Measurements from ENCODE around the gene GPC6.
A peak's percentile ranks its signal among the peaks of the same experiment; 100 is the strongest.

Gene GPC6

DNA sequence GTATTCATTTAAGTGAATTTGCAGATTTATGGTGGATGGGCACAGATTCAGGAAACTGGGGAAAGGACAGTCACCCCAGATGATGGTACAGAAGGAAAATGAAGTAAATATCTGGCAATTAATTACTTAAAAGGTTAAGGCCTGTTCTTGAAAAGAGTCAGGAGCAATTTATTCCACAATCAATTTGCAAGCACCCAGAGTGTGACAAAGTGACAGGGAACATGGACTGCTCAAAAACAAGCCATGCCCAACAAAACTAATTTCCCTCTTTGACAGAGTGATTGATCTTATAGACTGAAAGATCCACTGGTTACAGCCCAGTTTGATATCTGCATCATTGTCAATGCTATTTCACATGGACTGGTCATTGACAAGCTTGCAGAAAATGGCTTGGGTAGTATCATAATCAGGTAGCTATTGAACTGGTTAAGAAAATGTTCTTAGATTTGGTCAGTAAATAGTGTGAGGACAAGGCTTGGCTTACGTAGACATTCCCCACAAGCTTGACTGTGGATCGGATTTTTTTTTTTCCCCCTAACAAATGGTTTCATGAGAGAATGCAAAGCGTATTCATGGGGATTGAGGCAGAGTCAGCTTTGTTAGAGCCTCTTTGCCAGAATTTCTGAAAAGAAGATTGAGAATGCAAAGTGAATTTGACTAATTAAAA is 584.6 kb downstream of the GPC6 start:
- Mint-ChIP-seq H3K27ac (no peak overlapping the region), H3K4me3 (no peak overlapping the region), H3K36me3 (no peaks in the 10 kb centered on the region), H3K9me3 (no peaks in the 10 kb centered on the region), H3K4me1 (no peaks in the 10 kb centered on the region)
- DNase-seq (ENCODE audit: low spot score in 2 of 2) = no peak
- no peak for ATAC-seq

DNA sequence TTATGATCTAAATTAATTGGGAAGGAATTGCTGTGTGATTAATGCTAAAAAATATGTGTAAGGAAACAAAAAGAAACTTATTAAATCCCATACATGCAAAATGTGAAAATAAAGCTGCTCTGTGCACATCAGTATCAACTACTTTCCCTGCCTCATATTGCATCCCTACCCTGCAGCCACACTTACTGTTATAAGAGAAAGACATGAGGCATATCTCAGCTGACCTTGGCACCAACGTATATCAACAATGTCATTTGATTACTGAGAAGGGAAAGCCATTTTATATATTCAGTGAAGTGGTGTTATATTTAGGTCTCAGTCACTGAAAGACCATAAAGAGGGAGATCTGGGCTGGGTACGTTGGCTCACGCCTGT is 585.1 kb downstream of the GPC6 start:
- no peak overlapping the region for H3K27ac Mint-ChIP-seq
- H3K36me3 Mint-ChIP-seq = no peaks in the 10 kb centered on the region
- no peaks in the 10 kb centered on the region for H3K4me1 Mint-ChIP-seq
- H3K9me3 Mint-ChIP-seq = no peaks in the 10 kb centered on the region
- DNase-seq (ENCODE audit: low spot score in 2 of 2) (no peak), ATAC-seq (no peak)
- no peak overlapping the region for H3K4me3 Mint-ChIP-seq

GRCh38 chr13:93814658-93815057 is 588.1 kb downstream of the GPC6 start:
- H3K9me3 Mint-ChIP-seq = no peaks in the 10 kb centered on the region
- ATAC-seq (no peak), DNase-seq (ENCODE audit: low spot score in 2 of 2) (no peak)
- H3K36me3 Mint-ChIP-seq = no peaks in the 10 kb centered on the region
- no peak overlapping the region for H3K27ac Mint-ChIP-seq
- no peaks in the 10 kb centered on the region for H3K4me1 Mint-ChIP-seq
- no peak overlapping the region for H3K4me3 Mint-ChIP-seq

DNA sequence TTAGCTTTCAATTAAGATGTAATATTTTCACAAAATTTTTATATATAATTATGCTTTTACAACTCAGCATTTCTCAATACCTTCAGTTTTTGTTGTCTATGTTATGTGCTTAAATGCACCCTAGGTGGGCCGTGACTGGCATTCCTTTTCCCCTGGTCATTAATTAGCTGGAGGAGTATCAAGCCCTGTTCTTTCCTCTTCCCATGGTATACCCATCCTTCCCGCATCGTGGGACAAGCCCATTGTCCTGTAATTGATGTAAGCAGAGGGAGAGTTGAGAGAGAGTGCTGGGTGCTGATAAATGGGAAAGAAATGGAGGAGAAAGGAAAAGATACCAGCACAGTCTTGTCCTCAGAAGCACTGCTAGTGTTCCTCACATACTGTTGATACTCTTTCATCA is 591.7 kb downstream of the GPC6 start:
- H3K4me3 Mint-ChIP-seq = no peak overlapping the region
- DNase-seq (ENCODE audit: low spot score in 2 of 2) (no peak), ATAC-seq (no peak)
- no peaks in the 10 kb centered on the region for H3K36me3 Mint-ChIP-seq
- no peaks in the 10 kb centered on the region for H3K9me3 Mint-ChIP-seq
- H3K27ac Mint-ChIP-seq = no peak overlapping the region
- H3K4me1 Mint-ChIP-seq = no peaks in the 10 kb centered on the region

GRCh38 chr13:93819331-93819890 is 592.8 kb downstream of the GPC6 start:
- no peaks in the 10 kb centered on the region for H3K36me3 Mint-ChIP-seq
- no peak for ATAC-seq

DNA sequence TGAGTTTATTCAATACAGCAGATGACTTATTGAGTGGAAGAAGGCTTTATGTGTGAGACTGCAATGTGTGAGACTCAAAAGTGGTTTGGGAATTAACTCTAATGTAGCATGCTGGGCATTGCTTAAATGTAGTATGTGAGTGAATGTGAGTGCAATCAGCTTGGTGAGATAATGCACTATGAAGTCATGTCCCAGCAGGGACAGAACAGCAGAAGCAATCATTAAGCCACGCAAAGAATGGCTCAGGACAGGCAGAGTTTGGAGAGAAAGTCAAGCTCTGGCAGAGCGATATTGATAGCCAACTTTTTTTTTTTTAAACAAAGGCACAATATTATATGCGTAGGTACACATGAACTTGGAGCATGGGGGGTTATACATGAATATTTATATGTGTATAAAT is 597.7 kb downstream of the GPC6 start:
- Mint-ChIP-seq H3K4me3 (no peak overlapping the region), H3K27ac (no peak overlapping the region), H3K36me3 (no peaks in the 10 kb centered on the region), H3K4me1 (no peaks in the 10 kb centered on the region), H3K9me3 (no peaks in the 10 kb centered on the region)
- ATAC-seq = no peak
- no peak for DNase-seq (ENCODE audit: low spot score in 2 of 2)

More at GRCh38 chr13:93819331-93819890, 592.8 kb downstream of the GPC6 start:
- DNase-seq (ENCODE audit: low spot score in 2 of 2) = no peak
- no peaks in the 10 kb centered on the region for H3K9me3 Mint-ChIP-seq
- no peak overlapping the region for H3K27ac Mint-ChIP-seq
- H3K4me1 Mint-ChIP-seq = no peaks in the 10 kb centered on the region
- H3K4me3 Mint-ChIP-seq = no peak overlapping the region

DNA sequence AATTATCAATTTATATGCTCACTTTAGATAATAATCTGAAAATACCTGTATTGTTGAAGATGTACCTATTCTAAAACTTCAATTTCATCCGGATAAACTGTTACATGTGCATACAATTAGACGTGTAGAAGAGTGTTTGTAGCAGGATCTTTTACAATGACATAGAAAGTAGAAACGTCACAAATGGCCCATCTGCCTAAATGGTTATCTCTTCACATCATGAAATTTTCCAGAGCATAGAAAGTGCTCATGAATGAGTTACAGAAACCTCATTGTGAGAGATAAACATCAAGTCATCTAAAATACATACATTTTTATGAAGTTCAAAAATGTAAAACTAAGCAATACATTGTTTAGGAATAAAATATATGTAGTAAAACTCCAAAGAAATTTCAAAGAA is 607.4 kb downstream of the GPC6 start:
- no peak overlapping the region for H3K27ac Mint-ChIP-seq
- H3K36me3 Mint-ChIP-seq = no peaks in the 10 kb centered on the region
- no peaks in the 10 kb centered on the region for H3K9me3 Mint-ChIP-seq
- DNase-seq (ENCODE audit: low spot score in 2 of 2) (no peak), ATAC-seq (no peak)
- H3K4me1 Mint-ChIP-seq = no peaks in the 10 kb centered on the region
- no peak overlapping the region for H3K4me3 Mint-ChIP-seq

DNA sequence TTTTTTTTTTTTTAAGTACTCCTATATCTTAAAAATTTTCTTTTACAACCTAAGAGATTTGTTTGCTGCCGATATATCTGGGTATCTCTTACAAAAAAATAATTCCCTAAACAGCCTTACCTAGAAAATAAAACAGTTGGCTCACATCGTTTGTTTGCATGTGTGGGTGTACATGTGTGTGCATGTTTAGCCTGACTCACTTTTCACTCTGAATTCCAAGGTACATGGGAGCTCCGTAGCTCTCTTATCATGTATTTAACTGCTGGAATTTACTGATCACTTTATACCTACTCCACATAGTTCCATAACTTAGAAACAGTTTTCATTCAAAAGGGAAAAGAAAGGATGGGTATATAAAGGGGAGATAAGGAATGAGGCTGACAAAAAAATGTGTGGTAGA is 616.5 kb downstream of the GPC6 start:
- no peaks in the 10 kb centered on the region for H3K9me3 Mint-ChIP-seq
- ATAC-seq = no peak

DNA sequence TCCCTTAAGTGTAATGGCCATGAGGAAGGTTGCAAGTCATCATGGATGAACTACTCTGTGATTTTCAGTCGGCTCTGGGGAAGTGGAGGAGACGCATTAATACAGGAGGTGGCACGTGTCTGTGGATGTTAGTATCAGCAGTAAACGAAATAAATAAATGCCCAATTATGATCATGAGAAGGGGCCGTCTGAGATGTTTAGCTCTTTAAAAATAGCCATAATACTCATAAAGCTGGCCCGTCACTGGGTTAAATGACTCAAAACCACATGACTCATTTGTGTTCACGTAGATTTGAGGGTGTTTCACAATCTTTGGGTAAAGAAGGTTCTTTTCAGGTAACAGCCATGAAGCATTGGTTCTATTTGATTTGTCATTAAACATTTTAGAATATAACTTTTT is 620.6 kb downstream of the GPC6 start:
- Mint-ChIP-seq H3K4me3 (no peak overlapping the region), H3K9me3 (peaks cover 3% of the 10 kb centered on the region), H3K36me3 (no peaks in the 10 kb centered on the region), H3K27ac (no peak overlapping the region), H3K4me1 (peaks cover 18% of the 10 kb centered on the region)
- peak; percentile 94 for ATAC-seq
- DNase-seq (ENCODE audit: low spot score in 2 of 2) = no peak

More for the DNA sequence above, 616.5 kb downstream of the GPC6 start:
- no peak for DNase-seq (ENCODE audit: low spot score in 2 of 2)
- H3K4me1 Mint-ChIP-seq = peaks cover 9% of the 10 kb centered on the region
- no peak overlapping the region for H3K4me3 Mint-ChIP-seq
- no peaks in the 10 kb centered on the region for H3K36me3 Mint-ChIP-seq
- H3K27ac Mint-ChIP-seq = no peak overlapping the region

- H3K9me3 Mint-ChIP-seq = peaks cover 3% of the 10 kb centered on the region
- ATAC-seq (peak; percentile 47), DNase-seq (ENCODE audit: low spot score in 2 of 2) (no peak)
- H3K27ac Mint-ChIP-seq = peak overlapping the region; percentile 30
- no peaks in the 10 kb centered on the region for H3K36me3 Mint-ChIP-seq
- peaks cover 18% of the 10 kb centered on the region for H3K4me1 Mint-ChIP-seq
- H3K4me3 Mint-ChIP-seq = no peak overlapping the region
These were observed 621.6 kb downstream of the GPC6 start for GRCh38 chr13:93848247-93848646.

GRCh38 chr13:93851236-93851635 is 624.6 kb downstream of the GPC6 start:
- ATAC-seq (no peak), DNase-seq (ENCODE audit: low spot score in 2 of 2) (no peak)
- peaks cover 18% of the 10 kb centered on the region for H3K4me1 Mint-ChIP-seq
- peaks cover 3% of the 10 kb centered on the region for H3K9me3 Mint-ChIP-seq
- no peak overlapping the region for H3K4me3 Mint-ChIP-seq
- H3K27ac Mint-ChIP-seq = no peak overlapping the region
- H3K36me3 Mint-ChIP-seq = no peaks in the 10 kb centered on the region

GRCh38 chr13:93853912-93854311 is 627.3 kb downstream of the GPC6 start:
- Mint-ChIP-seq H3K27ac (no peak overlapping the region), H3K9me3 (no peaks in the 10 kb centered on the region), H3K4me1 (peaks cover under 1% of the 10 kb centered on the region), H3K4me3 (no peak overlapping the region), H3K36me3 (no peaks in the 10 kb centered on the region)
- ATAC-seq = no peak
- no peak for DNase-seq (ENCODE audit: low spot score in 2 of 2)

- no peaks in the 10 kb centered on the region for H3K4me1 Mint-ChIP-seq
- no peaks in the 10 kb centered on the region for H3K36me3 Mint-ChIP-seq
- H3K4me3 Mint-ChIP-seq = no peak overlapping the region
- no peak for DNase-seq (ENCODE audit: low spot score in 2 of 2)
- no peaks in the 10 kb centered on the region for H3K9me3 Mint-ChIP-seq
- no peak overlapping the region for H3K27ac Mint-ChIP-seq
- no peak for ATAC-seq
These were observed 630.5 kb downstream of the GPC6 start for GRCh38 chr13:93857126-93857525.

GRCh38 chr13:93859716-93860115 is 633.1 kb downstream of the GPC6 start:
- Mint-ChIP-seq H3K9me3 (no peaks in the 10 kb centered on the region), H3K4me3 (no peak overlapping the region), H3K27ac (no peak overlapping the region), H3K36me3 (no peaks in the 10 kb centered on the region), H3K4me1 (no peaks in the 10 kb centered on the region)
- DNase-seq (ENCODE audit: low spot score in 2 of 2) (no peak), ATAC-seq (no peak)

- no peak overlapping the region for H3K27ac Mint-ChIP-seq
- no peak overlapping the region for H3K4me3 Mint-ChIP-seq
- H3K36me3 Mint-ChIP-seq = no peaks in the 10 kb centered on the region
- no peaks in the 10 kb centered on the region for H3K9me3 Mint-ChIP-seq
- ATAC-seq (no peak), DNase-seq (ENCODE audit: low spot score in 2 of 2) (no peak)
- H3K4me1 Mint-ChIP-seq = no peaks in the 10 kb centered on the region
These were observed 635.2 kb downstream of the GPC6 start for GRCh38 chr13:93861818-93862217.

- Mint-ChIP-seq H3K9me3 (no peaks in the 10 kb centered on the region), H3K4me1 (no peaks in the 10 kb centered on the region), H3K27ac (no peak overlapping the region), H3K36me3 (no peaks in the 10 kb centered on the region), H3K4me3 (no peak overlapping the region)
- DNase-seq (ENCODE audit: low spot score in 2 of 2) (no peak), ATAC-seq (no peak)
These were observed 635.7 kb downstream of the GPC6 start for GRCh38 chr13:93862259-93862658.
